HG03066 (cell line): ENCODE data around the gene S100A7.

Experiments used
- ATAC-seq: cut with Tn5 transposase; IDR thresholded peaks from one replicate; pipeline ENCODE4 v1.9.1; 2021; ENCODE audit warnings: low read depth; ENCODE audit not compliant: unreplicated experiment

The S100A7 gene

GRCh38 chr1:153460551-153460950 is at the start of gene S100A7:
Gene S100A7, minus strand, starts transcription at chr1:153460651. Its CDS starts 1,638 bp downstream, at chr1:153459013.
- ATAC-seq, result no peak

- no peak for ATAC-seq
Observed at GRCh38 chr1:153509729-153510354, 49.4 kb upstream of the S100A7 start.

- no peak for ATAC-seq
Observed at GRCh38 chr1:153509036-153509435, 48.6 kb upstream of the S100A7 start.

DNA sequence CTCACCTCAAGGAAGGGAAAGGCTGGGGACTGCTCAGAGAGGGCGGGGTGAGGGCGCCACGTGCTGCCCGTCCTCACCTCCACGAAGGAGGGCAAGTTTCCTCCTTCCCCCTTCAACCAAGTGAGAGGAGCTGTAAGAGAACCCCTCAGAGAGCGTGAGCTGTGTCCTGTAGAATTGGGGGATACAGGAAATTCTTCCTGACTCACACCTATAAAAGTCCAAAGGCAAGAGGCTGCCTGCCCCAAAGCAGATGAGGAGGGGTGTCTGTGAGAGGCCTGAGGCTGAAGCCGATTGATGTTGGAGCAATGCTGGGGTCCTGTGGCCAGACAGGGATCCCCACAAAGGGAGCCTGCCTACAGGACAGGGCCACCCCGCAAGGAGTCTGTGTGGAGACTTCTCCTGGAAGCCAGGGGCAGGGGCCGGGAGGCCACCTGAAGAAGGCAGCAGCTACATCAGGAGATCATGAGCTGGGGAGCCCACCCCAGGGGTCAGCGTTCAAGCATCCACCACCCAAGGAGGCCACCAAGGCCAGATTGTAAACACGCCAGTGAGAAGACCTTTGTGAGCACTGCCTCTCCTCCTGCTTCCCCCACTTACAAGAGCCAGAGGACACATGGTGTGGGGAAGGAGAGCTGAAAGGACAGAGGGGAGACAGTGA is 47.6 kb upstream of the S100A7 start:
- ATAC-seq, result no peak

DNA sequence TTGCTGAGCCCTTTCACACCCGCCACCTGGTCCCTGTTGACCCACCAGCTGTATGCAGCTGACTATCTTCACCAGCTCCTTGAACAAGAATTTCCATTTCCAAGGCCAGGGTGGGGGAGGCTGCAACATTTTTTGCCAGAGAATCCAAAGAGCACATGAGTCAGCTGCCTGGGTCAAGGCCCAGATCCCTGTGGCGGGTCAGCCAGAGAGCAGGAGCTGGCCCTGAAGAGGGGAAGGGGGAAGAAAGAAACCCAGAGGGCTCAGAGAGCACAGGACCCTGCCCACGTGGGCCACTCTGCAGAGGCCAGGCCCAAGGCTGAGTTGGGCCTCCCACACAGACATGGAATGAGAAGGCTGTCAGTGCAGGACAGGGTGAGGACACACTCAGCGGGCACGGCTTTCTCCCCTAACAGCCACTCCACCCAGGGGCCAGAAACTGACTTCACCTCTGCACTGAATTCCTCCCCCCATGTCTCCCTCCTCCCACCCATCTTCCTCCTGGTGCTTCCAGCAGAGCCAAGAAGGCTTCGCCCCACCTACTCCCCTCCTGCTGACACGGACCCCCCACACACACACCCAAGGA is 46.5 kb upstream of the S100A7 start:
- no peak for ATAC-seq

DNA sequence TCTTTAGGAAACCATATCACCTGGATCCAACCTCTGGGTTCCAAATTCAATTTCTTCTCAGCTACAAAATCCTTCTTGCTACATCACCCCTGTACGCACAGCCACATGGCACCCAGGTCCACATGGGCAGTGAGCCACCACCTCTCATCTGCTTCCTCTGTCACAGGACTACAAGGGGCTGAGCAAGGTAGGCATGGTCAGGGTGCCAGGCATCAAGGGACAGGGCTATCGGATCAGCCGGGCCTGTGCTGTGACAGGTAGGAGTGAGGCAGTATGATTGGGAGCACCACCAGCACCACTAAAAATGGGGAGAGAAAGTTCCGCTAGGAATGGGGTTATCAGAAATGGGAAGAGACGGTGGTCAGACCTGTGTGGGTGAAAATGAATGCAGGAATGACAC is 45.9 kb upstream of the S100A7 start:
- ATAC-seq, result no peak

GRCh38 chr1:153505576-153505975 is 45.1 kb upstream of the S100A7 start:
- ATAC-seq, result no peak

- ATAC-seq, result no peak
Observed at GRCh38 chr1:153503766-153504165, 43.3 kb upstream of the S100A7 start.

GRCh38 chr1:153498746-153499145 is 38.3 kb upstream of the S100A7 start:
- no peak for ATAC-seq

GRCh38 chr1:153495536-153495935 is 35.1 kb upstream of the S100A7 start:
- no peak for ATAC-seq

DNA sequence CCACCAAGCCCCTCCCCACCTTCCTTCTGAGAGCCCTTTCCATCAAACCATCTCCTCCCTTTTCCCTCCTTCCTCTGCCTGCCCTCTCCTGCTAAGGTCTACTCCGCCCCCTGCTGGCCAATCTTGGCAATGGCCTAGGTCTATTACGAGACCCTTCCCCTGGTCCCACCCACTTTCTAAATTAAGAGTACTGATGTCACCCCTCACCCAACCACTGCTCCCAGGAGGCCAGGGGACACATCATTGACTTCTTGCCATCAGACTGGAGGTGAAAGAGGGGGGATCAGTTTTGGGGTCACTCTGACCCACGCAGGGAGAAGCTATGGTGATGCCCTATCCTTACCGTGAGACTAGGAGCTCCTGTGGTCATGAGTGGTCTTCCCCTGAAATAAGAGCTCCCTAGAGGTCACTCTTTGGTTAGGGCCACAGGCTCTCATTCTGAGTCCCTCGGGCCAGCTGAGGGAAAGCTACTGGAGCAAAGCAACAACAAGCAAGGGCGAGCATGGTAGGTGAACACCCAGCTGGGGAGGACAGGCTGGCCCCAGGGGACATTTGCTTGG is 34.6 kb upstream of the S100A7 start:
- ATAC-seq, result no peak

- no peak for ATAC-seq
Observed at GRCh38 chr1:153493343-153493960, 33.0 kb upstream of the S100A7 start.

GRCh38 chr1:153490272-153491051 is 30.0 kb upstream of the S100A7 start:
- no peak for ATAC-seq

GRCh38 chr1:153488731-153489130 is 28.3 kb upstream of the S100A7 start:
- ATAC-seq, result no peak

- ATAC-seq, result no peak
Observed at GRCh38 chr1:153487707-153488106, 27.3 kb upstream of the S100A7 start.

GRCh38 chr1:153485863-153486262 is 25.4 kb upstream of the S100A7 start:
- ATAC-seq, result no peak

DNA sequence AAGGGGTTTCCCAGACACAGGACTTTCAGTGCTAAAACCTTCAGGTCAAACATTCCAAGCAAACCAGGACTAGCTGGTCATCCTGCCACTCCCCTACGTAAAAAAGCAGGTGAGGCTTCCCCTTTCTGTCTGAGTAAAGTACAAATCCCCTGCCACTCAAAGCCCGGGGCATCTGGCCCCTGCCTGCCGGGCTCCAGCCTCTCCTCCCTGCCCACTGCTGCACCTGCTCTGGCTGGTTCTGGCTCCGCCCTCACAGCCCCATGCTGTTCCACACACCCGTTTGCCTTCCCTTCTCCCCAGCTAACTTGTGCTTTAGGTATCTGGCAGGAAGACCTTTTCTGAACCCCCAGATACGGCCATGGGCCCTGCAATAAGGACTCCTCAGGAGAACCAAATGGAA is 23.3 kb upstream of the S100A7 start:
- ATAC-seq, result no peak

- no peak for ATAC-seq
Observed at GRCh38 chr1:153481124-153481523, 20.7 kb upstream of the S100A7 start.

DNA sequence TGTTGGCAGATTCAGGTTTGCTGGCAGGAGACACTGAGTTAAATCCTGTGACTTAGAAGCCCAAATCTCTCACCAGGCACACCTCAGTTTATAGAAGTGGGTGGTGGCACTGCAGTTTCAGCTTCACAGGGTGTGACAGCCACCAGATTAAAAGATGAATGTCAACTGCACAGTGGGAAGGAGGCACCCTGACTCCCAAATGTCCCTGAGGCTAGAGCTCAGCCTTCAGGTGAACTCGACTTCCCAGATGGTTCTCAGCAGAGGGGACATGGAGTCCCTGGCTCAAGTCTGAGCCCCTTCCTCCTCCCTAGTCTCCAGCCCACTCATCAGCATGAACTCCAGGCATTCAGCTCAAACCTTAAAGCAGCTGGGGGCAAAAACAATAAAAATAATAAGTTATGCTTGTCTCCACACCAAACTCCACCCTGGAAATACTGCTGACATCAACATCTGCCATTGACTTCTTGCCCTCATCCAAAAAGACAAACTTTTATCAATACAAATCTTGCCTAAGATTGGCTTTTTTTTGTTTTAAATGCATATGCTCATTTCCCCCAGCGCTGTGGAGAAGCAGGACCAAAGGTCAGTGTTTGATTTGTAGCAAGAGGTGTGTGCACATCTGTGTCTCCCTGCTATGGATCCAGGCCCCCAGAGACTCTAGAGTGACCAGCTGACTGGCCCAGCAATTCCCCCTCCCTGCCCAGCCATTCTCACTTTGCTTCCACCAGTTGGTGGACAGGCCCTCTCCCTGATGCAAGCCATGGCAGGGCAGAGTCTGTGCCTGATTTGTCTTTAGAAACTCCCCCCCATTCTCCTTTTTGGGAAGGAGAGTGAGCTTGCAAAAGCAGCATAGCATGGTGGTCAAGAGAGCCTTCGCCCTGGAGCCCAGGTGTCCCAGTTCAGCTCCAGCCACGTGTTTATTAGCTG is 18.5 kb upstream of the S100A7 start:
- no peak for ATAC-seq
